ENCODE measurements around the gene TCF12. TPM values are rescaled to one million over a fixed set of nuclear protein-coding genes. Genes with fewer than 3 reads are reported as not detected.

The TCF12 gene
- total and polyA plus RNA-seq, 2 of the 8 experiments (the other 6 are each of a cell fraction or from before 2014, with no cell fraction given) = 85.8 to 101 TPM

- POLR2A ChIA-PET (ENCODE audit: partially characterized antibody) = interaction anchor here (2.6 kb wide), 1 partner anchor 159 kb away, joined by 10 read pairs; no protein-coding TSS in a partner anchor
- CTCF ChIA-PET (ENCODE audit: partially characterized antibody) = interaction anchor here (0.9 to 5.8 kb wide), 24 partner anchors 8 to 394 kb away, joined by 3 to 58 read pairs (median 6); no protein-coding TSS in a partner anchor
These were observed 229.2 kb downstream of the TCF12 start for GRCh38 chr15:57147621-57148020.

More at GRCh38 chr15:57147621-57148020, 229.2 kb downstream of the TCF12 start:
- Histone ChIP-seq H2AK5ac (ENCODE audit: low read depth, low read length) (no peak overlapping the region), H3K56ac (replicated peaks; ENCODE audit: insufficient read length, low read depth, low read length) (no peak overlapping the region), H3K14ac (ENCODE audit: insufficient read length) (no peak overlapping the region), H3K79me2 (ENCODE audit: control insufficient read depth in 1 of 2, insufficient read depth in 2 of 2, low read length in 2 of 2) (peaks cover 0 to 2% of the 10 kb centered on the region in 2 experiments; a peak in 1 of 4 replicates), H2AFZ (ENCODE audit: low read length) (no peak overlapping the region), H3K18ac (ENCODE audit: extremely low read depth, low read length) (no peak overlapping the region), H3K4ac (replicated peaks; ENCODE audit: insufficient read length, low read depth, low read length) (no peak overlapping the region), H4K5ac (ENCODE audit: insufficient read length, low read depth, low read length) (no peak overlapping the region), H3K27me3 (replicated peaks in 1 of 4; ENCODE audit: control insufficient read depth in 3 of 4, extremely low read depth in 1 of 4, insufficient read depth in 3 of 4, low read length in 3 of 4) (no peaks in the 10 kb centered on the region), H4K8ac (ENCODE audit: extremely low read depth, insufficient read depth, low read length) (no peak overlapping the region), H3K4me3 (ENCODE audit: extremely low read depth in 1 of 4, insufficient read depth in 2 of 4, low read depth in 3 of 4, low read length in 4 of 4) (no peak overlapping the region), H3K23me2 (ENCODE audit: low read depth, low read length) (no peaks in the 10 kb centered on the region; the same call in 1 of the 2 replicates), H2BK20ac (ENCODE audit: low read length) (no peak overlapping the region), H3K27ac (ENCODE audit: low read depth, low read length) (no peak overlapping the region), H4K20me1 (replicated peaks in 1 of 2; ENCODE audit: control insufficient read depth in 1 of 2, insufficient read depth in 2 of 2, low read length in 2 of 2) (no peaks in the 10 kb centered on the region), H3K36me3 (ENCODE audit: control insufficient read depth in 2 of 4, insufficient read depth in 4 of 4, low read length in 3 of 4) (peaks cover 0 to 12% (median 0%) of the 10 kb centered on the region in 4 experiments; a peak in 1 of 8 replicates), H2BK120ac (replicated peaks; ENCODE audit: low read depth, low read length) (no peak overlapping the region), H3K23ac (ENCODE audit: insufficient read length) (no peak overlapping the region), H4K91ac (replicated peaks; ENCODE audit: insufficient read length, low read length) (no peak overlapping the region), H3K79me1 (ENCODE audit: low read depth, low read length) (no peaks in the 10 kb centered on the region; the same call in 1 of the 2 replicates), H2BK5ac (ENCODE audit: low read depth, low read length) (no peak overlapping the region), H3K9ac (replicated peaks in 1 of 4; ENCODE audit: extremely low read depth in 1 of 4, low read depth in 3 of 4, low read length in 3 of 4) (no peak overlapping the region), H3K4me1 (replicated peaks in 1 of 4; ENCODE audit: control insufficient read depth in 3 of 4, insufficient read depth in 4 of 4, low read length in 3 of 4) (no peaks in the 10 kb centered on the region; a peak in 3 of 7 replicates), H3K9me3 (ENCODE audit: insufficient read depth in 2 of 2, low read depth in 1 of 2, low read length in 1 of 2) (peaks cover 8 to 11% of the 10 kb centered on the region in 2 experiments), H2BK15ac (ENCODE audit: low read length) (no peak overlapping the region), H3K4me2 (ENCODE audit: insufficient read depth in 1 of 2, low read depth in 2 of 2, low read length in 2 of 2) (no peak overlapping the region), H2BK12ac (ENCODE audit: low read depth, low read length) (no peak overlapping the region)
- no peak for TF ChIP-seq SUZ12 (IDR thresholded peaks at IDR 0.05; ENCODE audit: low read length)
- no peak for TF ChIP-seq SRF (IDR thresholded peaks at IDR 0.05; ENCODE audit: low read depth, low read length)
- no peak for TF ChIP-seq FOSL1 (IDR thresholded peaks at IDR 0.05; ENCODE audit: insufficient read depth, low read depth, low read length)
- no peak for TF ChIP-seq JUN (IDR thresholded peaks at IDR 0.05; ENCODE audit: low read depth, low read length)
- WGBS, 2 experiments (ENCODE audit: extremely low coverage in 1 of 2, insufficient coverage in 1 of 2, insufficient read length in 1 of 2, insufficient replicate concordance in 2 of 2, low coverage in 1 of 2, low lambda C conversion rate in 2 of 2, missing lambda C conversion rate in 1 of 2) = 94% methylated on average over 1 of the region's 1 CpG; no CpG with 5 or more reads in 1 of the 2 experiments
- FAIRE-seq (no peak), DNase-seq (ENCODE audit: low read depth in 1 of 2, low spot score in 2 of 2) (no peak)
